Measurements from ENCODE around the gene SLC2A13.
"Not testable (repeated sequence)": the region's sequence is repeated elsewhere in the genome, so short reads cannot be mapped to it uniquely, and the experiment has no call there.

- TF ChIP-seq CTCF (conservative IDR thresholded peaks at IDR 0.05; ENCODE audit: low read length); EZH2phosphoT487 (IDR thresholded peaks at IDR 0.05; ENCODE audit: borderline replicate concordance): not testable (repeated sequence)
Measured at GRCh38 chr12:39922598-39922997, 183.3 kb downstream of the SLC2A13 start.
